ENCODE data around the gene AGMAT.
A peak's percentile ranks its signal among the peaks of the same experiment; 100 is the strongest.

The AGMAT gene

DNA sequence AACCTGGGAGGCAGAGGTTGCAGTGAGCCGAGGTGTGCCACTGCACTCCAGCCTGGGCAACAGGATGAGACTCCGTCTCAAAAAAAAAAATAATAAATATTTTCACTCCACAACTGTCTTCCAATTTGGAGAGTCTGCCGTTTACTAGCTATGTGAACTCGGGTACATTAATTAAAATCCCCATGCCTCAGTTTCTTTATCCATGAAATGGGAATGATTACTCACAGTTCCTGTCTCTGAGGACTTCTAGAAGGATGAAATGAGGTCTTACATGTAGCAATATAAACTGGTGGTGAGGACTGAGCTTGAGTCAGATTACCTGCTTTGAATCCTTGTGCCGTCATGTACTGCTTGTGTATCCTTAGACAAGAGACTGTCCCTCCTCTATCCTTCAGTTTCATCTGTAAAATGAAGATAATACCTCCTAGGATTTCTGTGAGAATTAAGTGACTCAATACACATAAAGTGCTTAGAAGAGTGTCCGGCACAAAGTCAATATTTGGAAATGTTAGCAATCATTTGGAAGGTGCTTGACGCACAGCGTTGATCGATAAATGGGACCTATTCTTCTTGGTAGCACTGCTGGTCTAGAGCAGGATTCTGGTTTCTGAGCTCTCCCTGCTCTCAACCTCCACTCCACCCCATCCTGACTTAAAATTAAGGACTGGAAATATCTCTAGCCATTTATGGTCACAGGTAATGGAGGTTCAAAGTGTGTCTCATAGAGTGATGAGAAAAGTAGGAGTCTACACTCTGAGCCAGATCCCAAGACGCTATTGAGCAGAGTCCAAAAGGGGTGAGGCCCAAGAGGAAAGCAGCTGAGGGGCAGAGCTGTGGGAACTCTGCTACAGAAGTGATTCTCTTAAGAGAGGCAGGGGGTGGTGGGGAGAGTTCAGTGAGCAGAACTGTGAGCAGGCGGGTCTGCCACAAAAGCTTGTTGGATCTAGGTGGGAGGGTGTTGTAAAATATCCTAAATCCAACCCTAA lies 20.8 kb upstream of the AGMAT start:
- TF ChIP-seq, protein P1, sequence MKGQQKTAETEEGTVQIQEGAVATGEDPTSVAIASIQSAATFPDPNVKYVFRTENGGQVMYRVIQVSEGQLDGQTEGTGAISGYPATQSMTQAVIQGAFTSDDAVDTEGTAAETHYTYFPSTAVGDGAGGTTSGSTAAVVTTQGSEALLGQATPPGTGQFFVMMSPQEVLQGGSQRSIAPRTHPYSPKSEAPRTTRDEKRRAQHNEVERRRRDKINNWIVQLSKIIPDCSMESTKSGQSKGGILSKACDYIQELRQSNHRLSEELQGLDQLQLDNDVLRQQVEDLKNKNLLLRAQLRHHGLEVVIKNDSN (IDR thresholded peaks at IDR 0.05), result no peak
- TF ChIP-seq CEBPB (IDR thresholded peaks at IDR 0.05) (no peak), CREB1 (IDR thresholded peaks at IDR 0.05; ENCODE audit: low read depth) (no peak), YY1 (IDR thresholded peaks at IDR 0.05; ENCODE audit: low read depth) (no peak), EGR1 (IDR thresholded peaks at IDR 0.05) (no peak), TCF12 (IDR thresholded peaks at IDR 0.05; ENCODE audit: low read depth) (no peak), TEAD4 (IDR thresholded peaks at IDR 0.05) (no peak), ZBTB7A (IDR thresholded peaks at IDR 0.05; ENCODE audit: low read depth) (no peak), TAF1 (IDR thresholded peaks at IDR 0.05; ENCODE audit: low read depth) (no peak), EP300 (IDR thresholded peaks at IDR 0.05; ENCODE audit: borderline replicate concordance) (no peak), FOXM1 (IDR thresholded peaks at IDR 0.05; ENCODE audit: borderline replicate concordance, low read depth) (no peak), RAD21 (IDR thresholded peaks at IDR 0.05; ENCODE audit: low read depth) (no peak), NFIC (IDR thresholded peaks at IDR 0.05) (no peak)
- TF ChIP-seq, protein P2, sequence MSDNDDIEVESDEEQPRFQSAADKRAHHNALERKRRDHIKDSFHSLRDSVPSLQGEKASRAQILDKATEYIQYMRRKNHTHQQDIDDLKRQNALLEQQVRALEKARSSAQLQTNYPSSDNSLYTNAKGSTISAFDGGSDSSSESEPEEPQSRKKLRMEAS (IDR thresholded peaks at IDR 0.05), result no peak
- TF ChIP-seq, protein P3, sequence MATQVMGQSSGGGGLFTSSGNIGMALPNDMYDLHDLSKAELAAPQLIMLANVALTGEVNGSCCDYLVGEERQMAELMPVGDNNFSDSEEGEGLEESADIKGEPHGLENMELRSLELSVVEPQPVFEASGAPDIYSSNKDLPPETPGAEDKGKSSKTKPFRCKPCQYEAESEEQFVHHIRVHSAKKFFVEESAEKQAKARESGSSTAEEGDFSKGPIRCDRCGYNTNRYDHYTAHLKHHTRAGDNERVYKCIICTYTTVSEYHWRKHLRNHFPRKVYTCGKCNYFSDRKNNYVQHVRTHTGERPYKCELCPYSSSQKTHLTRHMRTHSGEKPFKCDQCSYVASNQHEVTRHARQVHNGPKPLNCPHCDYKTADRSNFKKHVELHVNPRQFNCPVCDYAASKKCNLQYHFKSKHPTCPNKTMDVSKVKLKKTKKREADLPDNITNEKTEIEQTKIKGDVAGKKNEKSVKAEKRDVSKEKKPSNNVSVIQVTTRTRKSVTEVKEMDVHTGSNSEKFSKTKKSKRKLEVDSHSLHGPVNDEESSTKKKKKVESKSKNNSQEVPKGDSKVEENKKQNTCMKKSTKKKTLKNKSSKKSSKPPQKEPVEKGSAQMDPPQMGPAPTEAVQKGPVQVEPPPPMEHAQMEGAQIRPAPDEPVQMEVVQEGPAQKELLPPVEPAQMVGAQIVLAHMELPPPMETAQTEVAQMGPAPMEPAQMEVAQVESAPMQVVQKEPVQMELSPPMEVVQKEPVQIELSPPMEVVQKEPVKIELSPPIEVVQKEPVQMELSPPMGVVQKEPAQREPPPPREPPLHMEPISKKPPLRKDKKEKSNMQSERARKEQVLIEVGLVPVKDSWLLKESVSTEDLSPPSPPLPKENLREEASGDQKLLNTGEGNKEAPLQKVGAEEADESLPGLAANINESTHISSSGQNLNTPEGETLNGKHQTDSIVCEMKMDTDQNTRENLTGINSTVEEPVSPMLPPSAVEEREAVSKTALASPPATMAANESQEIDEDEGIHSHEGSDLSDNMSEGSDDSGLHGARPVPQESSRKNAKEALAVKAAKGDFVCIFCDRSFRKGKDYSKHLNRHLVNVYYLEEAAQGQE (IDR thresholded peaks at IDR 0.05; ENCODE audit: low read depth), result no peak

DNA sequence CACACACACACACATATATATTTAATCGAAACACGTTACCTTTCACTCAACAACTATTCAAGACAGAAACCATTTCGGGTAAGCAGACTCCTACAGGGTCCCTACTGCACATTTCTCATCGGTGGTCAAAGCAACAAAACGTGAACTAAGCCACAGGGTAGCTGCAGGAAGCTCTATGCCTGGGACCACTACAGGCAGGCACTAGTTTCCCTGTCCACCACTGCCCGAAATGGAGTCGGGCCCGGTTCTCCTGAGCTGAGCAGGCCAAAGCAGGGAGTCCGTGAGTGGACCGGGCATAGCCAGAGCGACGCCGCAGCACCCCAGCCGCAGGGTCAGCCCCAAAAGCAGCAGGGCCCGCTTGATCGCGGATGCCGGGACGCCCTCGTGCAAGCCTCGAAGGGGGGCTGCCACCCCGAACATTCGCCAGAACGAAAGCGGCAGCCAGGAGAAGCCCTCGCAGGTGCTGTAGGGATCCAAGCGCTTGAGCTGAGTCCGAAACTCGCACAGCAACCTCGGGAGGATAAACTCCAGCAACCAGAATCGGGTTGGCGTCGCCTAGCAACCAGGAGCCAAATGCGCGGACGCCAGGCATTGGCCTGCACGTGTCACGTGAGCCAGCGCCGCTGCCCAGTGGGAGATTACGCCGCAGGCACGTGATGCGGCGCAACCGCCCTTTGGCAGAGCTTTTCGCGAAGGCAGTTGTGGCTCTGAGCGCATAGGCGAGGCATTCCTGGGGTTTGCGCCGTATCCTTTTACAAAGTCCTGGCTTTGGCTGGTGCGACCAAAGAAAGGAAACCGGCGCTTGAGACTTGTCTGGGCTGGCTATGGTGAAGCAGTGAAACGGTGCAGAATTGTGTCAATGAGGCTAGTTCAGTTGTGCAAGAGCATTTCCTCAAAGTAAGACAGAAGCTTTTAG lies 18.5 kb upstream of the AGMAT start:
- TF ChIP-seq EP300 (IDR thresholded peaks at IDR 0.05; ENCODE audit: borderline replicate concordance), result no peak
- no peak for TF ChIP-seq CREB1 (IDR thresholded peaks at IDR 0.05; ENCODE audit: low read depth)
- TF ChIP-seq EGR1 (IDR thresholded peaks at IDR 0.05), result no peak
- TF ChIP-seq TEAD4 (IDR thresholded peaks at IDR 0.05), result peak; percentile 52
- peak; percentile 66 for TF ChIP-seq TAF1 (IDR thresholded peaks at IDR 0.05; ENCODE audit: low read depth)
- TF ChIP-seq, protein P3 (IDR thresholded peaks at IDR 0.05; ENCODE audit: low read depth), result no peak
- TF ChIP-seq CEBPB (IDR thresholded peaks at IDR 0.05), result peak; percentile 66
- no peak for TF ChIP-seq RAD21 (IDR thresholded peaks at IDR 0.05; ENCODE audit: low read depth)
- TF ChIP-seq, protein P2 (IDR thresholded peaks at IDR 0.05), result peak; percentile 100
- TF ChIP-seq FOXM1 (IDR thresholded peaks at IDR 0.05; ENCODE audit: borderline replicate concordance, low read depth), result no peak
- TF ChIP-seq, protein P1 (IDR thresholded peaks at IDR 0.05), result peak; percentile 100
- no peak for TF ChIP-seq ZBTB7A (IDR thresholded peaks at IDR 0.05; ENCODE audit: low read depth)
- TF ChIP-seq TCF12 (IDR thresholded peaks at IDR 0.05; ENCODE audit: low read depth), result peak; percentile 68
- no peak for TF ChIP-seq YY1 (IDR thresholded peaks at IDR 0.05; ENCODE audit: low read depth)
- peak; percentile 43; the same call in 1 of the 2 replicates for TF ChIP-seq NFIC (IDR thresholded peaks at IDR 0.05)

DNA sequence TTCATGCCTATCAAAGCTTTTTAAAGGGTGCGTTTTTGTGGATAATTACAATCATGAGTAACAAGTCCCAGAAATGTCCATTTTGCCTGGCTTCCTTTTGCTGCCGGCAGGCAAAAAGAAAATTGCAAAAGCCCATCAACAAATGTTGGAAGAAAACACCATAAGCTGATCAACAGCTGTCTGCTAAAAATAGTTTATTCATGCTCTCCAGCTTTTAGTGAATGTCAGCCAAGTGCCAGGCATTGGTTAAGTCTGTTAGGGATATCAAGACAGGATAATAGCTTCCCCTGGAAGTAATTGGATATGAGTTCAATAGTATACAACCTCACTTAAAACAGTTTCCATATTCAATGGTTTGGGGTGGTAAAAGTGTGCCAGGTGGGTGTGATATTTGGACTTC lies 13.6 kb upstream of the AGMAT start:
- TF ChIP-seq EP300 (IDR thresholded peaks at IDR 0.05; ENCODE audit: borderline replicate concordance), result no peak
- no peak for TF ChIP-seq CREB1 (IDR thresholded peaks at IDR 0.05; ENCODE audit: low read depth)
- TF ChIP-seq, protein P3 (IDR thresholded peaks at IDR 0.05; ENCODE audit: low read depth), result no peak
- no peak for TF ChIP-seq TEAD4 (IDR thresholded peaks at IDR 0.05)
- TF ChIP-seq CEBPB (IDR thresholded peaks at IDR 0.05), result no peak
- no peak for TF ChIP-seq FOXM1 (IDR thresholded peaks at IDR 0.05; ENCODE audit: borderline replicate concordance, low read depth)

All from Ishikawa (cell line).